KOPT-K1 (cell line): Measurements from ENCODE around the gene SYNE3.

Experiments used
- H3K27ac ChIP-seq: fragments of 200-600 bp; sonication (generic); 2 replicates; pipeline ENCODE4 v1.5.1; 2016; ENCODE audit warnings: antibody characterized with exemption, mild to moderate bottlenecking, low read depth, low read length; ENCODE audit not compliant: poor library complexity, severe bottlenecking
- H3K36me3 ChIP-seq: fragments of 200-600 bp; sonication (generic); 2 replicates; pipeline ENCODE4 v1.5.1; 2017; ENCODE audit warnings: antibody characterized with exemption, mild to moderate bottlenecking, low read length, moderate library complexity; ENCODE audit not compliant: insufficient read depth
- H3K9me3 ChIP-seq: fragments of 200-600 bp; sonication (generic); 2 replicates; pipeline ENCODE4 v1.5.1; 2017; ENCODE audit warnings: antibody characterized with exemption, low read length, mild to moderate bottlenecking; ENCODE audit not compliant: insufficient read depth, poor library complexity, severe bottlenecking

SYNE3 gene

DNA sequence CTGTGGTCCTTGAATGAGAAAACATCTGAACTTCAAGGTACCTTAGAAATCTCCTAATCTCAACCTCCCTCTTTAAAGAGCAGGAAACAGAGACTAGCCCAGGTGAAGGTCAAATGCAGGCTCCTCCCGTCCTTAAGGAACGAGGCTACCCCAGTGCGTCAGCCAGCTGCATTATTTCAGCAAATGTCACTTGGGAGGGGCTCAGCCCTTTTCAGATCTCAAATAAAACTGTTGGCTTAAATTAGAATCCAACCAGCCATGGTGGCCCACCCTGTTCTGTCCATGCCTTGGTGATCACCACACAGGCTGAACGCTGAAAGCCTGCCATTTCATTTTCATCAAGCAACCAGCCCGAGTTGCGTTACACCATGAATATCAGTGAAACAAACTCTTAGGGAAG, 7.0 kb downstream of the SYNE3 start:
- no peak overlapping the region for H3K27ac ChIP-seq
- H3K9me3 ChIP-seq: no peaks in the 10 kb centered on the region

DNA sequence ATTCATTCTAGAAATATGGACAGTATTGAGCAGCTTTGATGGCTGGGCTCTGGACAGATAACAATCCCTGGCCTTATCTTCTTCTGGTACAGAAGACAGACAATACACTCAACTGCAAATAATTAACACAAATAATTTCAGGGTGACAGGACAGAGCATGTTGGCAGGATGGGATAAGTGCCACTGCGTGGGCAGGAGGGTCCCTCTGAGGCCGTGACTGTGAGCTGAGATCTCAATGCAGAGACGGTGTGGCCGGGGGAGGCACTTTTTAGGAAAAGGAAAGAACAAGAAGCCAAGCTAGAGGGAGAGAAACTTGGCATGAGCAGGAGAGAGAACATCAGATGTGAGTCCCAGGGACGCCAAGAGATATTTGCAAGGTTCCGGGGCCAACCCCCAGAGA, 8.1 kb downstream of the SYNE3 start:
- H3K27ac ChIP-seq: no peak overlapping the region
- no peaks in the 10 kb centered on the region for H3K9me3 ChIP-seq
- peaks cover 7% of the 10 kb centered on the region; the same call in 1 of the 2 replicates for H3K36me3 ChIP-seq

More for the DNA sequence above, 7.0 kb downstream of the SYNE3 start:
- peaks cover 7% of the 10 kb centered on the region; the same call in 1 of the 2 replicates for H3K36me3 ChIP-seq

DNA sequence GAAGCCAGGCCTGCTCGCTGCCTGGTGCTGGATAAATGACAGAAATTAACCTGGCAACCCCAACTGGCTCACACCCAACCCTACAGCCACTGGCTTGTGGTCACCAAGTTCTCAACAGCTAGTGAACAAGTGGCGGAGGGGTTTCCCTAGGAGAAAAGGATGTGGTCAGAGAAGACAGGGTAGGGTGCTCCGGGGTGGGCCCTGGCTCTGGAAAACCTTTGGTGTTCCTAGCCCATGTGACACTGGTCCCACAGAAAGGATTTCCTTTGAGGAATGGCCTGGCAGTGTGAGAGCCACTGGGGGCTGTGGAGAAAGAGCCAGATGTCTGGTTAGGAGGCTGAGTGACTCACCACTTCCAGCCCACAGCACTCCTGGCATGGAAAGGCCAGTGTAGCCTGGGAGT, 8.7 kb downstream of the SYNE3 start:
- Histone ChIP-seq H3K36me3 (peaks cover 7% of the 10 kb centered on the region; the same call in 1 of the 2 replicates), H3K27ac (peak overlapping the region; percentile 2), H3K9me3 (no peaks in the 10 kb centered on the region)

DNA sequence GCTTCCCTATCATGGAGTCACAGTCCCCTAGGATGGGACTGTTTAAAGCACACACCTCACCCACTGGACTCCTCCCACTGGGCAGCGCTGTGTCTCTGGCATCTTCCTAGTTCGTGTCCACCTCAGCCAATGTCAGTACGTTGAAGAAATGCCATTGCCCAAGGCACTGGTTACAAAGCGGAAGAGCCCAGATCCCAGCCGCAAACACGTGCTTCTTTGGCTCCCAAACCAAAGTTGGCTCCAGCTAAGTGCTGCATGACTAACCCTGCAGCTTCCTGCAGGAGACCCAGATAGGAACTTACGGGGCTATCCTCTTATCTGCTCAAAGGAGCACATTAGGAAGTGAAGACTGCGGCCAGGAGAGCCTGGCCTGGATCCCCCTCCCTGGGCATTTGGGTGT, 9.3 kb downstream of the SYNE3 start:
- Histone ChIP-seq H3K9me3 (no peaks in the 10 kb centered on the region), H3K27ac (peak overlapping the region; percentile 2), H3K36me3 (peaks cover 7% of the 10 kb centered on the region; the same call in 1 of the 2 replicates)

DNA sequence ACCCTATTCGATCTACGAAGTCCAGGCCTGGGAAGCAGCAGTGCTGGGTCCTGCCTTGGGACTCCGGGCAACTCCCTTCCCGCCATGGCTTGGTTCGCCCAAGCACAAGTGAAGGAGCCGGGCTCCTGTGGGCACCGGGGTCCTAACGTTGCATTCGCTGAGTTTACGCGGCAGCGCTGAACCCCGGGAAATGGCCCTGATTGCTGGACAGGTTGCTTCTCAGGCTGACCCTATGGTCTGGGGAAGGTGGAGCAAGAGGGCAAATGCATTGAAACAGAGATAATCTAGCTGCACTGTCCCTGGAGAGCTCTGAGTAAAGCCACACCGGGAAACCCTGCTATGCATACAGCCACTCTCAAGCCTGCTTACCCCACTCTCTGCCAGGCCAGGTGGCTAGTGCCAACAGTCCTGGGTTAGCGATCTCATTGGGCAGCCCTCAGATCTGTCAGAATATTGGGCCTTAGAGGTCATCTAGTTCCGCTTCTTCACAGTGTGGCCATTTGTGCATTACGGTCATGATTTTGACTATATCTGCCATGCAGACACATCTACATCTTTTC, 11.3 kb downstream of the SYNE3 start:
- Histone ChIP-seq H3K27ac (no peak overlapping the region), H3K36me3 (peaks cover 7% of the 10 kb centered on the region; the same call in 1 of the 2 replicates), H3K9me3 (no peaks in the 10 kb centered on the region)

DNA sequence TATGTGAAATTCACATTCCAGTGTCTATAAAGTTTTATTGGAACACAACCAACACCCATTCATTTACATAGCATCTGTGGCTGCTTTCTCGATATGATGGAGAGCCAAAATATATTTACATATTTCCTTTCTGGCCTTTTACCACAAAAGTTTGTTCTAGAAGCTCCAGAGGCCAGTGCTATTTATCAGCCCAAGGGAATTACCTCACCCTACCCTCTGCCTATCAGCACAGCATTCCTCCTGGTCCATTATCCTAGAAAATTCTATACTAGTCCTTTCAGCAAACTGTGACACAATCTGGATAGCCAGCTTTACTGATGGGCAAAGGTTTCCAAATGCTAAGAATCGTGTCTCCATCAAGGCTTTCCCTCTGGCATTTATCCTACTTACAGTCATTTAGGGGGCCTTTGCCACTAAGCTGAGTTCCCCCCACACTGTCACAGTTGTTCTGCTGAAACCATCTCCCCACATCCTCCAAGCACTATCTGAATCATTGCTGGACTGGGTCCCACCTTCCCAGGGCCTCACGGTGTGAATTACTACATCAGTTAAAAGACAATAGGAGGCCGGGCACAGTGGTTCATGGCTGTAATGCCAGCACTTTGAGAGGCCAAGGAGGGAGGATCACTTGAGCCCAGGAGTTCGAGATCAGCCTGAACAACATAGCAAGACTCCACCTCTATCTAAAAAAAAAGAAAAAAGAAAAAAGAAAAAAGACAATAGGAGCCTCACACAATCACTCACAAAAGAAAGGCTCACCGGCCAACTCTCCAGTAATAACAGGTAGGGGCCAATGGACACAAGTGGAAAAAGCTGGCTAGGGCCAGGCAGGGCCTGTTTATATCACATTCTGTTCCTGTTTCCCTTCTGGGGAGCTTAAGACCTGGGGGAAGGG, 12.1 kb downstream of the SYNE3 start:
- Histone ChIP-seq H3K27ac (no peak overlapping the region), H3K36me3 (peaks cover 7% of the 10 kb centered on the region; the same call in 1 of the 2 replicates), H3K9me3 (no peaks in the 10 kb centered on the region)

DNA sequence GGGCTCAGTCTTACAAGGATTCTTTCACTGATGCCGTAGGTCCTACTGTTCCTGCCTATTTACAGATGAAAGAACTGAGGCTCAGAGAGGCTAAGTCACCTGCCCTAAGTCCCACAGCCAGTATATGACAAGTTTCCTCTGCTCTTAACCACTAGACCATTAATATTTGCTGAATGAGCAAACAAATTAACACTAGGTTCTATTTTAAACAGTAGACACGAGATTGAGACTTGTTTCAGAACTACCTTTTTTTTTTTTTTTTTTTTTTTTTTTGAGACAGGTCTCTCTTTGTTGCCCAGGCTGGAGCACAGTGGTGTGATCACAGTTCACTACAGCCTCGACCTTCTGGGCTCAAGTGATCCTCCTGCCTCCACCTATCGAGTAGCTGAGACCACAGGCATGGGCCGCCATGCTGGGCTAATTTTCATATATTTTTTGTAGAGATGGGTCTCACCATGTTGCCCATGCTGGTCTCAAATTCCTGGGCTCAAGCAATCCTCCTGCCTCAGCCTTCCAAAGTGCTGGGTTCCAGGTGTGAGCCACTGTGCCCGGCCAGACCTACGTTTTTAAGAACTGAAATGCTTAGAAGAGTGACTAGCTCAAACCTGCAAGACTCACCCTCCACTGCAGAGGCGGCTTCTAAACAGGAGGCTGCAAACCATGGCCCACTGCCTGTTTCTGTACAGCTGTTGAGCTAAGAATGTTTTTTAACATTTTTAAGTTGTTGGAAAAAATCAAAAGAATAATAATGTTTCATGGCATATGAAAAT, 12.9 kb downstream of the SYNE3 start:
- no peaks in the 10 kb centered on the region for H3K9me3 ChIP-seq
- H3K27ac ChIP-seq: no peak overlapping the region
- H3K36me3 ChIP-seq: peaks cover 7% of the 10 kb centered on the region; the same call in 1 of the 2 replicates

DNA sequence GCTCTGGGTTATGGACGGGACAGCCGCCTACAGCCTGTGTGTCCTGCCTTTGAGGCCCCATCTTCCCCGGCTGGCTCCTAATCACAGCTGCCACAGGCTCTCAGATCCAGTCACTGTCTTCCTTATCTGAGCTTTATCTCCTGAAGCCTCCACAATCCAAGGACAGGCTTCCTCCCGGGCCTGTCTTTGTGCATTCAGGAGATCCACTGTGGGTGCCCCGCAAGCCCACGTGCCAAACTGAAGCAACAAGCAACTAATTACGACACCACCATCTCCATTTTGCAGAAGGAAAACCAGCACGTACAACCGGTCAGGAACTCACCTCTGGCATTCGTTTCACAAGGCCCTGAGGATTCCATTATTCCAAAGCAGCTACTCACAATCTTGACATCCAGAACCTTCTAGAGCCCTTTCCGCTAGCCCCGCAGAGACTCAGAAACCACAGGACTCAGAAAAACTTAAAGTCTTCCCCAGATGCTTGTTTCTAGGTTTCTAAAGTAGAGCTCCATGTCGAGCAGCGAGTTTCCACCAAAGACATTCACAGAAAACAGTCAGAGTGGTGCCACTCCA, 14.0 kb downstream of the SYNE3 start:
- Histone ChIP-seq H3K27ac (no peak overlapping the region), H3K36me3 (peaks cover 7% of the 10 kb centered on the region; the same call in 1 of the 2 replicates), H3K9me3 (no peaks in the 10 kb centered on the region)

DNA sequence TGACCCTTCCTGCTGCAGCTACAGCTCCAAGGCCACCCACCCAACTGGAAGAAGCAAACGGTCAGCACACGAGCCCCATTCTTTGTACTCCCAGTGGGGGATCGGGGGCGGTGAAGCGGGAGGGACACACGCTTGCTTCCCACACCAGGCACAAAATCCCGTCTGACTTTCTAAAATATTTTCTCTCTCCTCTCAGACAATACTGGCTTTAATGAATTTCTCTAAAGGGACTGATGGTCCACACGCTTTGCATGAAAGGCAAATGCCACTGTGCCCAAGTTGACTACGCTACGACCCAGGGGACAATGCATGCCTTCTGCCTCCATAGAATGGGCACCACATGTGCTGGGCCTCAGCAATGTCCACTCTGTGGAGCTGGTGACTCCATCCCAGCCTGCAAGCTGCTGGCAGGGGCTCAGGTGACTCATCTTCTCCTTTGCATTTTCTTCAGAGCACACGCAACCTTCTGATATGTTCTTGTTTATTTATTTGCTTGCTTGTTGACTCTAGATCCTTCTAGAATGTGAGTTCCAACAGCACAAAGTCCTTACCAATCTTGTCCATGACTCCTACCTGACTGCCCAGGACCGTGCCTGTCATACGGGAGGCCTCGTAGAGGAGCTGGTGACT, 15.6 kb downstream of the SYNE3 start:
- Histone ChIP-seq H3K9me3 (no peaks in the 10 kb centered on the region), H3K36me3 (no peaks in the 10 kb centered on the region; the same call in 1 of the 2 replicates), H3K27ac (no peak overlapping the region)

DNA sequence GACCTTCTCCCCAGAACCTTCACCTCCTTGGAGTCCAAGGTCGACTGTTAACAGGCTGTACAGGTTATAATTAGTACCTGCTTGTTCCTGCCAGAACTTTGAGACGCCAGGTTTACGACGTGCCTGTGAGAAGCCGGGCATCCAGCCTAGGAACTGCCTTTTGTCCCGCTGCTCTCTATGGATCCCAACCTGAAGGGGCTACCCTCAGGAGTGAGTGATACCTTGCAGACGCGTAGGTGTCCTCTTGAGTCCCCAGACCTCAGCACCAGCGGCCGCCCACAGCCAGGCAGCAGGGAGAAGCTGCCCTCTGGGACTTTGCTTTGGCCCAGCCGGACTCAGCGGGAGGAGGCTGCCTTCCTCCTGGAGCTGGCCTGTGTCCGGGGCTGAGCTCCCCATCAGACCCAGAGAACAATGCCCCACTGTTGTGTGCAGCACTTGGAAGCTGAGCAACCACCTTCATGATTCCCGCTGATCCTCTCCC, 16.2 kb downstream of the SYNE3 start:
- peak overlapping the region; percentile 8 for H3K27ac ChIP-seq
- H3K9me3 ChIP-seq: no peaks in the 10 kb centered on the region
- H3K36me3 ChIP-seq: no peaks in the 10 kb centered on the region; the same call in 1 of the 2 replicates

DNA sequence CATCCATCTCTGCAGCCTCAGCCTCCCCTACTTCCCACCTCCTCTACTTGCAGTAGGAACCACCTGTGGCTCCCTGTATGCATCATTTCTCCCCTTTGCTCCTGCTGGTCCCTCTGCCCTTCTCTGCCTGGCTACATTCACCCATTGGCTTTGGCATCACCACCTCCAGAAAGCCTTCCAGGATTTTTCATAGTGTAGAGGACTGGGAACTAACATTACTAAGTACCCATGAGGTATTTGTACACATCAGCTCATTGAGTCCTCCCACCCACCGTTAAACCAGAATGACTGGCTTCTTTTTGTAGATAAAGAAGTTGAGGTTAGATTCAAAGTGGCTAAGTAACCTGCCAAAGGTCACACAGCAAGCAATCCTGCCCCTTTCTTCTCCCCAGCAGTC, 17.1 kb downstream of the SYNE3 start:
- Histone ChIP-seq H3K9me3 (no peaks in the 10 kb centered on the region), H3K36me3 (no peaks in the 10 kb centered on the region; the same call in 1 of the 2 replicates), H3K27ac (no peak overlapping the region)

DNA sequence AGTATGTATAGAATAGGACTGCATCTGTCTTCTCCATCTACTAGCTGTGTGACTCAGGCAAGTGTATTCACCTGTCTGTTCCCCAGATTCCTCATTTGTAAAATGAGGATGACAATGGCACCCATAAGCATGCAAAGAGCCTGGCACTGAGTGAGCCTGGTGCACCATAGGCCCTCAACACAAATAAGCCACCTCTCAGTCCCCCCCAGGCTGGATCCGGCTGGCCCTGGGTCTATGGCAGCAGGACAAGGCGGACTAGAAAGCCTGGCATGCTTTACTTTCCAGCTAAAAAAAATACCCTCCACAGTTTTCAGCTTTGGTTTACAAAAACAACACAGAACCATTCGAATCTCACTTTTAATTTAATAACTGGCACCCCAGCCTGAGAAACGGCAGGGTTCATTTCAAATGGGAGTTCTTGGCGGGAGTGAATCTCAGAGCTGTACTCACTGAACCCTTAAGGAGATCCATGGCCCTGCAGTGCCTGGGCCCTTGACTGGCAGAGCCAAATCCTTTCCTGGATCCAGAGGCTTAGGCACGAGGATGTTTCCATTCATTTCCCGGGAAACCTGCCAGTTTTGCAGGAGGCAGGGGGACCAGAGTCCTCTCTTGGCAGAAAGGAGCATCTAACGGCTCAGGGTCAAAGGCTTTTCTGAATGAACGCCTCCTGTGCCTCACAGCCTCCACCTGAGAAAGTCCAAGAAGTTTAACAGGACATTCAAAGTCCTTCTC, 17.7 kb downstream of the SYNE3 start:
- no peaks in the 10 kb centered on the region; the same call in 1 of the 2 replicates for H3K36me3 ChIP-seq
- no peaks in the 10 kb centered on the region for H3K9me3 ChIP-seq
- H3K27ac ChIP-seq: no peak overlapping the region

DNA sequence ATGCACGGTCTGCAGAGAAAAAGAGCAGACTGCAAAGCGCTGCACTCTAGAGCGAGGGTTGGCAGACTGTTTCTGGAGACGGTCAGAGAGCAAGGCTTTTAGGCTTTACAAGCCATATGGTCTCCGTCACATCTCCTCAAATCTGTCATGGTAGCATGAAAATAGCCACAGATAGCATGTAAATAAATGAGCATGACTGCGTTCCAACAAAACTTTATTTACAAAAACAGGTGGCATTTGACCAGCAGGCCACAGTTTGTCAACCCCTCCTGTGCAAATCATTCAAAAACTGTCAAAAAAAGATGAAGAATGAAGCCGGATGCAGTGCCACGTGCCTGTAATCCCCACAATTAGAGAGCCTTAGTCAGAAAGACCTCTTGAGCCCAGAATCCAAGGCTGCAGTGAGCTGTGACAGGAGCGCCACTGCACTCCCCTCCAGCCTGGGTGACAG, 18.9 kb downstream of the SYNE3 start:
- Histone ChIP-seq H3K36me3 (no peaks in the 10 kb centered on the region; the same call in 1 of the 2 replicates), H3K27ac (no peak overlapping the region), H3K9me3 (no peaks in the 10 kb centered on the region)
